ENCODE results near the gene PRDM5. TPM values are rescaled to one million over a fixed set of nuclear protein-coding genes. Genes with fewer than 3 reads are reported as not detected.

Gene PRDM5
- total RNA-seq, 2 donors from 2014 or later, result 9.6 to 36.3 TPM

- H3K27ac ChIP-seq, result no peak overlapping the region
- intact Hi-C loops (cut with DNase I), result no loop called here
- ATAC-seq (no peak), DNase-seq (no peak)
- no peak for TF ChIP-seq CTCF (IDR thresholded peaks at IDR 0.05)
- TF ChIP-seq POLR2A (IDR thresholded peaks at IDR 0.05), result no peak
- H3K27me3 ChIP-seq, result no peaks in the 10 kb centered on the region
- no peak overlapping the region for H3K4me3 ChIP-seq
- no peaks in the 10 kb centered on the region for H3K36me3 ChIP-seq (replicated peaks in 1 of 2; ENCODE audit: insufficient read depth in 1 of 2, low read depth in 2 of 2)
- peaks cover 0 to 2% (median 0%) of the 10 kb centered on the region in 3 donors for H3K9me3 ChIP-seq
- no peaks in the 10 kb centered on the region for H3K4me1 ChIP-seq
Measured at GRCh38 chr4:120886191-120886590, 36.3 kb downstream of the PRDM5 start.

- DNase-seq, result no peak
- TF ChIP-seq CTCF (IDR thresholded peaks at IDR 0.05), result no peak
- TF ChIP-seq POLR2A (IDR thresholded peaks at IDR 0.05), result no peak
- no peak for ATAC-seq
- H3K4me3 ChIP-seq, result no peak overlapping the region
- intact Hi-C loops (cut with DNase I), result no loop called here
- no peaks in the 10 kb centered on the region for H3K9me3 ChIP-seq
- H3K4me1 ChIP-seq, result peaks cover 7% of the 10 kb centered on the region
- no peaks in the 10 kb centered on the region for H3K36me3 ChIP-seq (replicated peaks in 1 of 2; ENCODE audit: insufficient read depth in 1 of 2, low read depth in 2 of 2)
- no peak overlapping the region for H3K27ac ChIP-seq
- 92 to 99% methylated on average over 4 of the region's 4 CpGs for WGBS, 2 donors
- no peaks in the 10 kb centered on the region for H3K27me3 ChIP-seq
Measured at GRCh38 chr4:120881846-120882245, 40.7 kb downstream of the PRDM5 start.

GRCh38 chr4:120881351-120881750, 41.2 kb downstream of the PRDM5 start:
- H3K27me3 ChIP-seq, result no peaks in the 10 kb centered on the region
- H3K27ac ChIP-seq, result no peak overlapping the region
- intact Hi-C loops (cut with DNase I), result no loop called here
- DNase-seq (no peak), ATAC-seq (no peak)
- H3K4me3 ChIP-seq, result no peak overlapping the region
- WGBS, 2 donors, result 97% methylated on average over 2 of the region's 2 CpGs
- H3K4me1 ChIP-seq, result peaks cover 8% of the 10 kb centered on the region
- H3K36me3 ChIP-seq (replicated peaks in 1 of 2; ENCODE audit: insufficient read depth in 1 of 2, low read depth in 2 of 2), result no peaks in the 10 kb centered on the region
- no peaks in the 10 kb centered on the region for H3K9me3 ChIP-seq
- TF ChIP-seq CTCF (IDR thresholded peaks at IDR 0.05) (no peak), POLR2A (IDR thresholded peaks at IDR 0.05) (no peak)

GRCh38 chr4:120877021-120877420, 45.5 kb downstream of the PRDM5 start:
- ATAC-seq (no peak), DNase-seq (no peak)
- Histone ChIP-seq H3K9me3 (no peaks in the 10 kb centered on the region), H3K36me3 (replicated peaks in 1 of 2; ENCODE audit: insufficient read depth in 1 of 2, low read depth in 2 of 2) (no peaks in the 10 kb centered on the region), H3K27ac (no peak overlapping the region), H3K4me3 (no peak overlapping the region), H3K4me1 (peaks cover 20% of the 10 kb centered on the region), H3K27me3 (no peaks in the 10 kb centered on the region)
- no peak for TF ChIP-seq CTCF (IDR thresholded peaks at IDR 0.05)
- TF ChIP-seq POLR2A (IDR thresholded peaks at IDR 0.05), result no peak
- WGBS, 2 donors, result 32% methylated on average over 3 of the region's 3 CpGs
- intact Hi-C loops (cut with DNase I), result no loop called here

Measured in body of pancreas (tissue), 4 donors.